Osteocyte (in vitro differentiated cells): Measurements from ENCODE around the gene MIA2. TPM values are rescaled to one million over a fixed set of nuclear protein-coding genes. Genes with fewer than 3 reads are reported as not detected.
A peak's percentile ranks its signal among the peaks of the same experiment; 100 is the strongest.

ENCODE experiments used
- DNase-seq: peaks from one replicate; pipeline ENCODE4 v3.0.0; 2021; ENCODE audit warnings: mixed read lengths; ENCODE audit not compliant: unreplicated experiment; ENCODE audit errors: extremely low spot score
- H3K27ac Mint-ChIP-seq: one replicate; pipeline ENCODE4 v1.8.0; 2021; ENCODE audit warnings: mild to moderate bottlenecking, mixed read lengths; ENCODE audit not compliant: unreplicated experiment
- H3K27me3 Mint-ChIP-seq: one replicate; pipeline ENCODE4 v1.8.0; 2021; ENCODE audit warnings: mixed read lengths; ENCODE audit not compliant: unreplicated experiment
- H3K36me3 Mint-ChIP-seq: one replicate; pipeline ENCODE4 v1.8.0; 2021; ENCODE audit warnings: mixed read lengths; ENCODE audit not compliant: unreplicated experiment
- H3K4me1 Mint-ChIP-seq: one replicate; pipeline ENCODE4 v1.8.0; 2021; ENCODE audit warnings: mixed read lengths; ENCODE audit not compliant: unreplicated experiment
- H3K4me3 Mint-ChIP-seq: one replicate; pipeline ENCODE4 v1.8.0; 2021; ENCODE audit warnings: mild to moderate bottlenecking, moderate library complexity, mixed read lengths; ENCODE audit not compliant: unreplicated experiment
- H3K9me3 Mint-ChIP-seq: one replicate; pipeline ENCODE4 v1.8.0; 2021; ENCODE audit warnings: mixed read lengths; ENCODE audit not compliant: unreplicated experiment
- long read RNA-seq: library from polyadenylated mRNA; unstranded; transcript quantifications from one replicate; pipeline ENCODE4 v2.0.0, GENCODE V29; 2021
- total RNA-seq: library from RNA; stranded (reverse); gene quantifications from 2 replicates; pipeline ENCODE4 v1.2.1, GENCODE V29; 2021
- TF ChIP-seq, protein P1 (sequence below): fragments of 200-600 bp; sonication (generic); IDR thresholded peaks from 2 replicates; pipeline ENCODE4 v1.5.0; 2021; ENCODE audit warnings: antibody characterized with exemption, mild to moderate bottlenecking, moderate library complexity

MIA2 gene, protein sequence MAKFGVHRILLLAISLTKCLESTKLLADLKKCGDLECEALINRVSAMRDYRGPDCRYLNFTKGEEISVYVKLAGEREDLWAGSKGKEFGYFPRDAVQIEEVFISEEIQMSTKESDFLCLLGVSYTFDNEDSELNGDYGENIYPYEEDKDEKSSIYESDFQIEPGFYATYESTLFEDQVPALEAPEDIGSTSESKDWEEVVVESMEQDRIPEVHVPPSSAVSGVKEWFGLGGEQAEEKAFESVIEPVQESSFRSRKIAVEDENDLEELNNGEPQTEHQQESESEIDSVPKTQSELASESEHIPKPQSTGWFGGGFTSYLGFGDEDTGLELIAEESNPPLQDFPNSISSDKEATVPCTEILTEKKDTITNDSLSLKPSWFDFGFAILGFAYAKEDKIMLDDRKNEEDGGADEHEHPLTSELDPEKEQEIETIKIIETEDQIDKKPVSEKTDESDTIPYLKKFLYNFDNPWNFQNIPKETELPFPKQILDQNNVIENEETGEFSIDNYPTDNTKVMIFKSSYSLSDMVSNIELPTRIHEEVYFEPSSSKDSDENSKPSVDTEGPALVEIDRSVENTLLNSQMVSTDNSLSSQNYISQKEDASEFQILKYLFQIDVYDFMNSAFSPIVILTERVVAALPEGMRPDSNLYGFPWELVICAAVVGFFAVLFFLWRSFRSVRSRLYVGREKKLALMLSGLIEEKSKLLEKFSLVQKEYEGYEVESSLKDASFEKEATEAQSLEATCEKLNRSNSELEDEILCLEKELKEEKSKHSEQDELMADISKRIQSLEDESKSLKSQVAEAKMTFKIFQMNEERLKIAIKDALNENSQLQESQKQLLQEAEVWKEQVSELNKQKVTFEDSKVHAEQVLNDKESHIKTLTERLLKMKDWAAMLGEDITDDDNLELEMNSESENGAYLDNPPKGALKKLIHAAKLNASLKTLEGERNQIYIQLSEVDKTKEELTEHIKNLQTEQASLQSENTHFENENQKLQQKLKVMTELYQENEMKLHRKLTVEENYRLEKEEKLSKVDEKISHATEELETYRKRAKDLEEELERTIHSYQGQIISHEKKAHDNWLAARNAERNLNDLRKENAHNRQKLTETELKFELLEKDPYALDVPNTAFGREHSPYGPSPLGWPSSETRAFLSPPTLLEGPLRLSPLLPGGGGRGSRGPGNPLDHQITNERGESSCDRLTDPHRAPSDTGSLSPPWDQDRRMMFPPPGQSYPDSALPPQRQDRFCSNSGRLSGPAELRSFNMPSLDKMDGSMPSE (N-terminal part only)
- total RNA-seq, result 21.4 and 22.5 TPM in 2 replicates
- long read RNA-seq, partial matches to known transcripts, result 23 of 41 reads
- long read RNA-seq, other reads (novel, unspliced or antisense), result 18 of 41 reads

DNA sequence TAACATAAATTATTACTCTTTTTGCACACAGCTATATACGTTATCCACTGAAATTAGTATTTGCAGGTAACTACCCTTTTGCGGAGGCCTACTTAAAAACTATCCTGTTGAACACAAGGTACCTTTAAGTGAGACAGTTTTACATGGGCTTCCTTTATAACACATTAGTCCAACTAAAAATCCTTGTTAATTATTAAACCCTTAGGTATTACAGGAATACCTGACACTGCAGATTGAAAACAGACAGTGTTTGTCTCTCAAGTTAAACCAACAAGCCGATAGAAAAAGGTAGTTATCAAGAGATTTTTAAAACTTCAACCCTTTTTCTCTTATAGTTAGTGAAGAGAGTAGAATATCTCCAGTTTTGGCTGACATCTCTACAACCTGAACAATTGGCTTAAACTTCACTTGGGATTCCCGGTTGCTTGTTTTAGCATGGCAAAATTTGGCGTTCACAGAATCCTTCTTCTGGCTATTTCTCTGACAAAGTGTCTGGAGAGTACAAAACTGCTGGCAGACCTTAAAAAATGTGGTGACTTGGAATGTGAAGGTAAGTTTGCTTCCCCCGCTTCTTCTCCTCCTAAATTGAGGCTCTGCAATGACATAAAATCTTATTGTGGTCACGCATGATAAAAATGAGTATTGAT is at the start of gene MIA2:
Gene MIA2, plus strand, starts transcription at position 236 of the 647 bp plus-strand sequence. Its CDS starts 200 bp downstream, at position 436.
- peak within 1 kb of the TSS; percentile 46 for H3K4me3 Mint-ChIP-seq
- H3K27me3 Mint-ChIP-seq, result no peaks in the 10 kb centered on the region
- H3K9me3 Mint-ChIP-seq, result no peaks in the 10 kb centered on the region
- TF ChIP-seq, protein P1, sequence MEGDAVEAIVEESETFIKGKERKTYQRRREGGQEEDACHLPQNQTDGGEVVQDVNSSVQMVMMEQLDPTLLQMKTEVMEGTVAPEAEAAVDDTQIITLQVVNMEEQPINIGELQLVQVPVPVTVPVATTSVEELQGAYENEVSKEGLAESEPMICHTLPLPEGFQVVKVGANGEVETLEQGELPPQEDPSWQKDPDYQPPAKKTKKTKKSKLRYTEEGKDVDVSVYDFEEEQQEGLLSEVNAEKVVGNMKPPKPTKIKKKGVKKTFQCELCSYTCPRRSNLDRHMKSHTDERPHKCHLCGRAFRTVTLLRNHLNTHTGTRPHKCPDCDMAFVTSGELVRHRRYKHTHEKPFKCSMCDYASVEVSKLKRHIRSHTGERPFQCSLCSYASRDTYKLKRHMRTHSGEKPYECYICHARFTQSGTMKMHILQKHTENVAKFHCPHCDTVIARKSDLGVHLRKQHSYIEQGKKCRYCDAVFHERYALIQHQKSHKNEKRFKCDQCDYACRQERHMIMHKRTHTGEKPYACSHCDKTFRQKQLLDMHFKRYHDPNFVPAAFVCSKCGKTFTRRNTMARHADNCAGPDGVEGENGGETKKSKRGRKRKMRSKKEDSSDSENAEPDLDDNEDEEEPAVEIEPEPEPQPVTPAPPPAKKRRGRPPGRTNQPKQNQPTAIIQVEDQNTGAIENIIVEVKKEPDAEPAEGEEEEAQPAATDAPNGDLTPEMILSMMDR, result no peak
- peak within 1 kb of the TSS; percentile 84 for H3K27ac Mint-ChIP-seq
- no peaks in the 10 kb centered on the region for H3K36me3 Mint-ChIP-seq
- no peak for DNase-seq
- peaks cover 4% of the 10 kb centered on the region for H3K4me1 Mint-ChIP-seq

GRCh38 chr14:39184628-39185255 is 49.0 kb upstream of the MIA2 start:
- Mint-ChIP-seq H3K4me3 (no peak overlapping the region), H3K27ac (no peak overlapping the region), H3K27me3 (no peaks in the 10 kb centered on the region), H3K36me3 (peaks cover 27% of the 10 kb centered on the region), H3K4me1 (peaks cover 2% of the 10 kb centered on the region), H3K9me3 (no peaks in the 10 kb centered on the region)
- no peak for DNase-seq
- TF ChIP-seq, protein P1, result no peak

- Mint-ChIP-seq H3K27ac (no peak overlapping the region), H3K4me1 (peaks cover 2% of the 10 kb centered on the region), H3K36me3 (peaks cover 27% of the 10 kb centered on the region), H3K4me3 (no peak overlapping the region), H3K9me3 (no peaks in the 10 kb centered on the region), H3K27me3 (no peaks in the 10 kb centered on the region)
- TF ChIP-seq, protein P1, result no peak
- no peak for DNase-seq
Measured at GRCh38 chr14:39185256-39186049, 48.3 kb upstream of the MIA2 start.

DNA sequence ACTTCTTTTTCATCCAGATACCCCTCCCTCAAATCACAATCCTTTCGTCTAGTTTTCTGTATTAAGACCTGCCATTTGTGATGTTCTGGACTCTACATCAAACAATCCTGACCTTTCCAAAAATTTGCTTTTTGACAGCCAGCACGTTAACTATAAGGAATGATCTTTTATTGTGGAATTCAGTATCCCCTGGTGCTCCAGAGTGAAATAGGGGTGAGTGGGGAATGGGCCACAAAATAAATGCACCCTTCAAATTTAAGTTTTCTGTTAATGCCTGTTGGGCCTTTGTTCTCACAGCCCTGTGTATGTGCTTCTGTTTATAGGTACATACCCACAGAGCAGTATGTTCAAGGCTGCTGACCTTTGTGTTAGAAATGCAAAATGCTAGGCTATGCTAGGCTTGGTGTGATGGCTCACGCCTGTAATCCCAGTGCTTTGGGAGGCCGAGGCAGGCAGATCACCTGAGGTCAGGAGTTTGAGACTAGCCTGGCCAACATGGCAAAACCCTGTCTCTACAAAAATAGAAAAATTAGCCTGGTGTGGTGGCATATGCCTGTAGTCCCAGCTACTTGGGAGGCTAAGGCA is 46.7 kb upstream of the MIA2 start:
- TF ChIP-seq, protein P1, result no peak
- no peak for DNase-seq
- H3K27ac Mint-ChIP-seq, result no peak overlapping the region

More for the DNA sequence above, 46.7 kb upstream of the MIA2 start:
- Mint-ChIP-seq H3K4me1 (peaks cover 2% of the 10 kb centered on the region), H3K27me3 (no peaks in the 10 kb centered on the region), H3K36me3 (peaks cover 27% of the 10 kb centered on the region), H3K9me3 (no peaks in the 10 kb centered on the region), H3K4me3 (no peak overlapping the region)
